CD8-positive, alpha-beta memory T cell (primary cell): Measurements from ENCODE around the gene CAPZB. TPM values are rescaled to one million over a fixed set of nuclear protein-coding genes. Genes with fewer than 3 reads are reported as not detected.

Experiments
- CTCF ChIA-PET: fragments of 350-600 bp; sonication (Branson Sonifier 250); formaldehyde crosslinking; loops from one replicate; lab custom pipeline; 2021; ENCODE audit warnings: antibody characterized with exemption; lab: Charles Lee
- POLR2A ChIA-PET: fragments of 350-600 bp; sonication (Branson Sonifier 250); formaldehyde crosslinking; loops from one replicate; lab custom pipeline; 2021; ENCODE audit warnings: antibody characterized with exemption; lab: Charles Lee
- DNase-seq, 5 donors: peaks; one replicate each; pipeline versions ENCODE4 v3.0.0 to v3.0.0-alpha.2; 2020 to 2022; ENCODE audit warnings: mixed read lengths in 1 of 5
- H3K27ac ChIP-seq: one replicate; pipeline ENCODE4 v1.7.0; 2013; ENCODE audit warnings: low read depth, mild to moderate bottlenecking, low read length, moderate library complexity
- H3K27me3 ChIP-seq: 2 replicates; pipeline ENCODE4 v1.7.0; 2013; ENCODE audit warnings: low read length, mild to moderate bottlenecking; ENCODE audit not compliant: insufficient read depth, poor library complexity, severe bottlenecking
- H3K36me3 ChIP-seq: 2 replicates; pipeline ENCODE4 v1.7.0; 2013; ENCODE audit warnings: mild to moderate bottlenecking, low read length, moderate library complexity; ENCODE audit not compliant: insufficient read depth
- H3K4me1 ChIP-seq: 2 replicates; pipeline ENCODE4 v1.7.0; 2013; ENCODE audit warnings: mild to moderate bottlenecking, low read length, moderate library complexity; ENCODE audit not compliant: insufficient read depth
- H3K4me3 ChIP-seq: 2 replicates; pipeline ENCODE4 v1.7.0; 2013; ENCODE audit warnings: mild to moderate bottlenecking, low read length
- H3K9me3 ChIP-seq: 2 replicates; pipeline ENCODE4 v1.7.0; 2013; ENCODE audit warnings: mild to moderate bottlenecking, low read length
- H3K27ac Mint-ChIP-seq, 8 donors: one replicate each; pipeline ENCODE4 v1.8.0; 2020 to 2021; ENCODE audit warnings: mixed read lengths in 8 of 8, mild to moderate bottlenecking in 6 of 8, inconsistent platforms in 3 of 8, moderate library complexity in 3 of 8
- H3K27me3 Mint-ChIP-seq, 2 donors: one replicate each; pipeline ENCODE4 v1.8.0; 2020 to 2021; ENCODE audit warnings: mixed read lengths in 2 of 2, mild to moderate bottlenecking in 1 of 2, moderate library complexity in 1 of 2
- H3K36me3 Mint-ChIP-seq, 3 donors: one replicate each; pipeline ENCODE4 v1.8.0; 2020 to 2021; ENCODE audit warnings: mixed read lengths in 3 of 3, inconsistent platforms in 1 of 3, mild to moderate bottlenecking in 1 of 3
- H3K4me1 Mint-ChIP-seq, 3 donors: one replicate each; pipeline ENCODE4 v1.8.0; 2020 to 2021; ENCODE audit warnings: mixed read lengths in 3 of 3, inconsistent platforms in 1 of 3, mild to moderate bottlenecking in 1 of 3
- H3K4me3 Mint-ChIP-seq, 7 donors: one replicate each; pipeline ENCODE4 v1.8.0; 2020 to 2021; ENCODE audit warnings: mixed read lengths in 7 of 7, mild to moderate bottlenecking in 6 of 7, moderate library complexity in 4 of 7, inconsistent platforms in 2 of 7
- H3K9me3 Mint-ChIP-seq, 5 donors: one replicate each; pipeline ENCODE4 v1.8.0; 2020 to 2022; ENCODE audit warnings: mixed read lengths in 5 of 5, mild to moderate bottlenecking in 3 of 5, moderate library complexity in 2 of 5, inconsistent platforms in 1 of 5
- polyA plus RNA-seq: library from polyadenylated mRNA; unstranded; fragments of 300-500 nt; fragmentation: Illumina TruSeq; gene quantifications from one replicate; pipeline ENCODE4 v1.2.3, GENCODE V29; 2021
- total RNA-seq, 2 experiments: library from RNA; stranded (reverse); gene quantifications; one replicate each; pipeline ENCODE4 v1.2.3, GENCODE V29; 2021

Gene CAPZB
- total and polyA plus RNA-seq, 3 experiments from 2014 or later, result 284 to 540 (median 289) TPM

- Histone ChIP-seq H3K4me3 (no peak overlapping the region), H3K27ac (no peak overlapping the region), H3K27me3 (no peaks in the 10 kb centered on the region), H3K4me1 (no peaks in the 10 kb centered on the region), H3K36me3 (peaks cover 57% of the 10 kb centered on the region), H3K9me3 (no peaks in the 10 kb centered on the region)
- Mint-ChIP-seq H3K36me3 (peaks cover 0 to 89% (median 11%) of the 10 kb centered on the region in 3 donors), H3K4me1 (peaks cover under 1 to 5% (median 3%) of the 10 kb centered on the region in 3 donors), H3K27me3 (no peaks in the 10 kb centered on the region), H3K4me3 (no peak overlapping the region), H3K9me3 (no peaks in the 10 kb centered on the region), H3K27ac (peak overlapping the region in 3 of 8 donors; percentile 5 to 70 (median 66))
- CTCF ChIA-PET, result no interaction called here
- POLR2A ChIA-PET, result interaction anchor here (0.7 kb wide), 1 partner anchor 157 kb away, joined by 3 read pairs; no protein-coding TSS in a partner anchor
- no peak for DNase-seq
These were observed 134.8 kb downstream of the CAPZB start for GRCh38 chr1:19350566-19350965.

- Histone ChIP-seq H3K9me3 (no peaks in the 10 kb centered on the region), H3K27ac (no peak overlapping the region), H3K4me3 (no peak overlapping the region), H3K4me1 (no peaks in the 10 kb centered on the region), H3K36me3 (peaks cover 59% of the 10 kb centered on the region), H3K27me3 (no peaks in the 10 kb centered on the region)
- Mint-ChIP-seq H3K9me3 (no peaks in the 10 kb centered on the region), H3K4me3 (no peak overlapping the region), H3K36me3 (peaks cover 0 to 88% (median 9%) of the 10 kb centered on the region in 3 donors), H3K27ac (peak overlapping the region in 1 of 8 donors; percentile 41), H3K4me1 (peaks cover 0 to 5% (median 3%) of the 10 kb centered on the region in 3 donors), H3K27me3 (no peaks in the 10 kb centered on the region)
- ChIA-PET POLR2A (no interaction called here), CTCF (no interaction called here)
- no peak for DNase-seq
These were observed 135.3 kb downstream of the CAPZB start for GRCh38 chr1:19349999-19350398.

GRCh38 chr1:19348441-19349198 lies 136.7 kb downstream of the CAPZB start:
- Histone ChIP-seq H3K36me3 (peaks cover 57% of the 10 kb centered on the region), H3K27me3 (no peaks in the 10 kb centered on the region), H3K4me3 (no peak overlapping the region), H3K4me1 (no peaks in the 10 kb centered on the region), H3K9me3 (no peaks in the 10 kb centered on the region), H3K27ac (no peak overlapping the region)
- no peak overlapping the region for H3K4me3 Mint-ChIP-seq
- peaks cover 0 to 88% (median 6%) of the 10 kb centered on the region in 3 donors for H3K36me3 Mint-ChIP-seq
- H3K9me3 Mint-ChIP-seq, result no peaks in the 10 kb centered on the region
- H3K27ac Mint-ChIP-seq, result peak overlapping the region in 2 of 8 donors; percentile 11 to 61
- ChIA-PET POLR2A (no interaction called here), CTCF (interaction anchor here (2.8 kb wide), 1 partner anchor 233 kb away, joined by 6 read pairs; no protein-coding TSS in a partner anchor)
- peaks cover 0 to 5% (median 3%) of the 10 kb centered on the region in 3 donors for H3K4me1 Mint-ChIP-seq
- DNase-seq, result no peak
- no peaks in the 10 kb centered on the region for H3K27me3 Mint-ChIP-seq

- H3K36me3 ChIP-seq, result peaks cover 48% of the 10 kb centered on the region
- H3K27me3 ChIP-seq, result no peaks in the 10 kb centered on the region
- no peaks in the 10 kb centered on the region for H3K9me3 Mint-ChIP-seq
- H3K4me1 ChIP-seq, result no peaks in the 10 kb centered on the region
- no peak overlapping the region for H3K4me3 Mint-ChIP-seq
- H3K27ac ChIP-seq, result no peak overlapping the region
- H3K4me1 Mint-ChIP-seq, result peaks cover under 1 to 7% (median 3%) of the 10 kb centered on the region in 3 donors
- ChIA-PET CTCF (interaction anchor here (2.8 kb wide), 1 partner anchor 234 kb away, joined by 6 read pairs; no protein-coding TSS in a partner anchor), POLR2A (no interaction called here)
- H3K4me3 ChIP-seq, result no peak overlapping the region
- H3K36me3 Mint-ChIP-seq, result peaks cover 0 to 87% (median 5%) of the 10 kb centered on the region in 3 donors
- peaks cover 0 to 1% of the 10 kb centered on the region in 2 donors for H3K27me3 Mint-ChIP-seq
- H3K27ac Mint-ChIP-seq, result peak overlapping the region in 2 of 8 donors; percentile 3 to 68
- no peaks in the 10 kb centered on the region for H3K9me3 ChIP-seq
- DNase-seq, result no peak
These were observed 137.7 kb downstream of the CAPZB start for GRCh38 chr1:19347533-19348172.

- Histone ChIP-seq H3K9me3 (no peaks in the 10 kb centered on the region), H3K4me1 (no peaks in the 10 kb centered on the region), H3K27me3 (no peaks in the 10 kb centered on the region), H3K36me3 (peaks cover 39% of the 10 kb centered on the region), H3K27ac (no peak overlapping the region), H3K4me3 (no peak overlapping the region)
- Mint-ChIP-seq H3K9me3 (no peaks in the 10 kb centered on the region), H3K36me3 (peaks cover 0 to 87% (median 4%) of the 10 kb centered on the region in 3 donors), H3K27ac (peak overlapping the region in 2 of 8 donors; percentile 25 to 66), H3K4me1 (peaks cover 2 to 19% (median 5%) of the 10 kb centered on the region in 3 donors), H3K4me3 (no peak overlapping the region), H3K27me3 (peaks cover 0 to 1% of the 10 kb centered on the region in 2 donors)
- ChIA-PET POLR2A (interaction anchor here (0.6 kb wide), 1 partner anchor 251 kb away, joined by 6 read pairs; a partner anchor contains a TSS), CTCF (interaction anchor here (1.0 to 1.8 kb wide), 3 partner anchors 140 to 308 kb away, joined by 3 to 6 read pairs (median 3); no protein-coding TSS in a partner anchor)
- no peak for DNase-seq
These were observed 139.3 kb downstream of the CAPZB start for GRCh38 chr1:19346026-19346425.

- Mint-ChIP-seq H3K27me3 (peaks cover 0 to 1% of the 10 kb centered on the region in 2 donors), H3K4me1 (peaks cover 2 to 19% (median 5%) of the 10 kb centered on the region in 3 donors), H3K9me3 (no peaks in the 10 kb centered on the region), H3K36me3 (peaks cover 0 to 89% (median 7%) of the 10 kb centered on the region in 3 donors), H3K27ac (no peak overlapping the region), H3K4me3 (no peak overlapping the region)
- no peaks in the 10 kb centered on the region for H3K9me3 ChIP-seq
- ChIA-PET CTCF (interaction anchor here (0.9 to 2.2 kb wide), 4 partner anchors 141 to 307 kb away, joined by 3 to 11 read pairs (median 4); no protein-coding TSS in a partner anchor), POLR2A (no interaction called here)
- H3K36me3 ChIP-seq, result peaks cover 45% of the 10 kb centered on the region
- H3K4me1 ChIP-seq, result no peaks in the 10 kb centered on the region
- H3K4me3 ChIP-seq, result no peak overlapping the region
- H3K27ac ChIP-seq, result no peak overlapping the region
- no peak for DNase-seq
- no peaks in the 10 kb centered on the region for H3K27me3 ChIP-seq
These were observed 139.9 kb downstream of the CAPZB start for GRCh38 chr1:19345391-19345790.

- DNase-seq, result no peak
- H3K27ac Mint-ChIP-seq, result no peak overlapping the region
- POLR2A ChIA-PET, result no interaction called here
These were observed 140.5 kb downstream of the CAPZB start for GRCh38 chr1:19344831-19345230.

More at GRCh38 chr1:19344831-19345230, 140.5 kb downstream of the CAPZB start:
- Histone ChIP-seq H3K36me3 (peaks cover 44% of the 10 kb centered on the region), H3K27ac (no peak overlapping the region), H3K27me3 (no peaks in the 10 kb centered on the region), H3K9me3 (no peaks in the 10 kb centered on the region), H3K4me1 (no peaks in the 10 kb centered on the region), H3K4me3 (no peak overlapping the region)
- H3K9me3 Mint-ChIP-seq, result no peaks in the 10 kb centered on the region
- no peak overlapping the region for H3K4me3 Mint-ChIP-seq
- H3K4me1 Mint-ChIP-seq, result peaks cover 2 to 19% (median 5%) of the 10 kb centered on the region in 3 donors
- peaks cover 0 to 89% (median 8%) of the 10 kb centered on the region in 3 donors for H3K36me3 Mint-ChIP-seq
- H3K27me3 Mint-ChIP-seq, result peaks cover 0 to 1% of the 10 kb centered on the region in 2 donors
- CTCF ChIA-PET, result interaction anchor here (0.6 to 4.0 kb wide), 9 partner anchors 11 to 315 kb away, joined by 3 to 23 read pairs (median 4); no protein-coding TSS in a partner anchor
